ENCODE data around the gene C22orf23.

- TF ChIP-seq CTCF (IDR thresholded peaks at IDR 0.05) (peak in 5 of 6 experiments; percentile 4 to 71 (median 52)), POLR2A (IDR thresholded peaks at IDR 0.05) (peak in 1 of 2 donors; percentile 71)
Observed at GRCh38 chr22:37905534-37906363, 47.7 kb downstream of the C22orf23 start, which contains the start of gene MICALL1.

All from Peyer's patch (tissue), 4 donors.